ENCODE data around the gene NCOR1. TPM values are rescaled to one million over a fixed set of nuclear protein-coding genes. Genes with fewer than 3 reads are reported as not detected.
A peak's percentile ranks its signal among the peaks of the same experiment; 100 is the strongest.

NCOR1 gene
- total and polyA plus RNA-seq, 2 of the 13 experiments (the other 11 are each of a cell fraction or from before 2014, with no cell fraction given) = 57.0 to 71.7 TPM

GRCh38 chr17:16215002-16215272, 397 bp downstream of the NCOR1 start (continued):
- TF ChIP-seq, protein P1, sequence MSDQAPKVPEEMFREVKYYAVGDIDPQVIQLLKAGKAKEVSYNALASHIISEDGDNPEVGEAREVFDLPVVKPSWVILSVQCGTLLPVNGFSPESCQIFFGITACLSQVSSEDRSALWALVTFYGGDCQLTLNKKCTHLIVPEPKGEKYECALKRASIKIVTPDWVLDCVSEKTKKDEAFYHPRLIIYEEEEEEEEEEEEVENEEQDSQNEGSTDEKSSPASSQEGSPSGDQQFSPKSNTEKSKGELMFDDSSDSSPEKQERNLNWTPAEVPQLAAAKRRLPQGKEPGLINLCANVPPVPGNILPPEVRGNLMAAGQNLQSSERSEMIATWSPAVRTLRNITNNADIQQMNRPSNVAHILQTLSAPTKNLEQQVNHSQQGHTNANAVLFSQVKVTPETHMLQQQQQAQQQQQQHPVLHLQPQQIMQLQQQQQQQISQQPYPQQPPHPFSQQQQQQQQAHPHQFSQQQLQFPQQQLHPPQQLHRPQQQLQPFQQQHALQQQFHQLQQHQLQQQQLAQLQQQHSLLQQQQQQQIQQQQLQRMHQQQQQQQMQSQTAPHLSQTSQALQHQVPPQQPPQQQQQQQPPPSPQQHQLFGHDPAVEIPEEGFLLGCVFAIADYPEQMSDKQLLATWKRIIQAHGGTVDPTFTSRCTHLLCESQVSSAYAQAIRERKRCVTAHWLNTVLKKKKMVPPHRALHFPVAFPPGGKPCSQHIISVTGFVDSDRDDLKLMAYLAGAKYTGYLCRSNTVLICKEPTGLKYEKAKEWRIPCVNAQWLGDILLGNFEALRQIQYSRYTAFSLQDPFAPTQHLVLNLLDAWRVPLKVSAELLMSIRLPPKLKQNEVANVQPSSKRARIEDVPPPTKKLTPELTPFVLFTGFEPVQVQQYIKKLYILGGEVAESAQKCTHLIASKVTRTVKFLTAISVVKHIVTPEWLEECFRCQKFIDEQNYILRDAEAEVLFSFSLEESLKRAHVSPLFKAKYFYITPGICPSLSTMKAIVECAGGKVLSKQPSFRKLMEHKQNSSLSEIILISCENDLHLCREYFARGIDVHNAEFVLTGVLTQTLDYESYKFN (CRISPR knock-in tag; conservative IDR thresholded peaks at IDR 0.05) = no peak
- no peak for TF ChIP-seq SP5 (CRISPR knock-in tag; IDR thresholded peaks at IDR 0.05; ENCODE audit: borderline replicate concordance, low read depth)
- TF ChIP-seq, protein P2, sequence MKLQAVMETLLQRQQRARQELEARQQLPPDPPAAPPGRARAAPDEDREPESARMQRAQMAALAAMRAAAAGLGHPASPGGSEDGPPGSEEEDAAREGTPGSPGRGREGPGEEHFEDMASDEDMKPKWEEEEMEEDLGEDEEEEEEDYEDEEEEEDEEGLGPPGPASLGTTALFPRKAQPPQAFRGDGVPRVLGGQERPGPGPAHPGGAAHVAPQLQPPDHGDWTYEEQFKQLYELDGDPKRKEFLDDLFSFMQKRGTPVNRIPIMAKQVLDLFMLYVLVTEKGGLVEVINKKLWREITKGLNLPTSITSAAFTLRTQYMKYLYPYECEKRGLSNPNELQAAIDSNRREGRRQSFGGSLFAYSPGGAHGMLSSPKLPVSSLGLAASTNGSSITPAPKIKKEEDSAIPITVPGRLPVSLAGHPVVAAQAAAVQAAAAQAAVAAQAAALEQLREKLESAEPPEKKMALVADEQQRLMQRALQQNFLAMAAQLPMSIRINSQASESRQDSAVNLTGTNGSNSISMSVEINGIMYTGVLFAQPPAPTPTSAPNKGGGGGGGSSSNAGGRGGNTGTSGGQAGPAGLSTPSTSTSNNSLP (IDR thresholded peaks at IDR 0.05; ENCODE audit: low read depth, low read length) = no peak
- no peak for TF ChIP-seq FIP1L1 (IDR thresholded peaks at IDR 0.05; ENCODE audit: borderline replicate concordance, insufficient read depth, low read depth, low read length)
- no peak for TF ChIP-seq SMC3 (IDR thresholded peaks at IDR 0.05; ENCODE audit: low read length)
- TF ChIP-seq EEA1 (CRISPR knock-in tag; IDR thresholded peaks at IDR 0.05; ENCODE audit: borderline replicate concordance) = no peak
- TF ChIP-seq, protein P3, sequence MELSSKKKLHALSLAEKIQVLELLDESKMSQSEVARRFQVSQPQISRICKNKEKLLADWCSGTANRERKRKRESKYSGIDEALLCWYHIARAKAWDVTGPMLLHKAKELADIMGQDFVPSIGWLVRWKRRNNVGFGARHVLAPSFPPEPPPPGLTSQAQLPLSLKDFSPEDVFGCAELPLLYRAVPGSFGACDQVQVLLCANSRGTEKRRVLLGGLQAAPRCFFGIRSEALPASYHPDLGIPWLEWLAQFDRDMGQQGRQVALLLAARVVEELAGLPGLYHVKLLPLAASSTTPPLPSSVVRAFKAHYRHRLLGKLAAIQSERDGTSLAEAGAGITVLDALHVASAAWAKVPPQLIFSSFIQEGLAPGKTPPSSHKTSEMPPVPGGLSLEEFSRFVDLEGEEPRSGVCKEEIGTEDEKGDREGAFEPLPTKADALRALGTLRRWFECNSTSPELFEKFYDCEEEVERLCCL (CRISPR knock-in tag; IDR thresholded peaks at IDR 0.05; ENCODE audit: borderline replicate concordance) = no peak
- no peak for TF ChIP-seq NFIC (IDR thresholded peaks at IDR 0.05; ENCODE audit: low read length)
- TF ChIP-seq GATAD1 (CRISPR knock-in tag; IDR thresholded peaks at IDR 0.05) = no peak
- no peak for TF ChIP-seq ZNF646 (CRISPR knock-in tag; IDR thresholded peaks at IDR 0.05)
- TF ChIP-seq, protein P4, sequence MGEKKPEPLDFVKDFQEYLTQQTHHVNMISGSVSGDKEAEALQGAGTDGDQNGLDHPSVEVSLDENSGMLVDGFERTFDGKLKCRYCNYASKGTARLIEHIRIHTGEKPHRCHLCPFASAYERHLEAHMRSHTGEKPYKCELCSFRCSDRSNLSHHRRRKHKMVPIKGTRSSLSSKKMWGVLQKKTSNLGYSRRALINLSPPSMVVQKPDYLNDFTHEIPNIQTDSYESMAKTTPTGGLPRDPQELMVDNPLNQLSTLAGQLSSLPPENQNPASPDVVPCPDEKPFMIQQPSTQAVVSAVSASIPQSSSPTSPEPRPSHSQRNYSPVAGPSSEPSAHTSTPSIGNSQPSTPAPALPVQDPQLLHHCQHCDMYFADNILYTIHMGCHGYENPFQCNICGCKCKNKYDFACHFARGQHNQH (CRISPR knock-in tag; IDR thresholded peaks at IDR 0.05) = 0 out of 2 replicates have a peak, but pooled peaks have one; percentile 7
- TF ChIP-seq ZC3H4 (CRISPR knock-in tag; IDR thresholded peaks at IDR 0.05; ENCODE audit: borderline replicate concordance) = no peak
- no peak for TF ChIP-seq ZBTB7B (CRISPR knock-in tag; IDR thresholded peaks at IDR 0.05)
- TF ChIP-seq KMT2A (CRISPR knock-in tag; IDR thresholded peaks at IDR 0.05) = no peak
- no peak for TF ChIP-seq TRIM24 (CRISPR knock-in tag; IDR thresholded peaks at IDR 0.05)
